Cardiac muscle cell (in vitro differentiated cells and primary cell): ENCODE data around the gene L2HGDH. TPM values are rescaled to one million over a fixed set of nuclear protein-coding genes. Genes with fewer than 3 reads are reported as not detected.

Source experiments
- DNase-seq, 2 donors: peaks; one replicate each; pipeline versions ENCODE4 v3.0.0 to v3.0.0-alpha.2; 2010 to 2017; ENCODE audit warnings: low read depth in 1 of 2, low spot score in 1 of 2
- H3K27ac ChIP-seq: fragments of 200-600 bp; sonication (generic); 2 replicates; pipeline ENCODE4 v1.5.1; 2016
- H3K27me3 ChIP-seq: fragments of 200-600 bp; sonication (generic); 2 replicates; pipeline ENCODE4 v1.6.0; 2016; ENCODE audit warnings: control low read depth
- H3K36me3 ChIP-seq: fragments of 200-600 bp; sonication (generic); 2 replicates; pipeline ENCODE4 v1.5.1; 2016; ENCODE audit warnings: control low read depth
- H3K4me1 ChIP-seq: fragments of 200-600 bp; sonication (generic); 2 replicates; pipeline ENCODE4 v1.8.1; 2017; ENCODE audit warnings: low read depth, mild to moderate bottlenecking, mixed run types
- H3K4me3 ChIP-seq: fragments of 200-600 bp; sonication (generic); 2 replicates; pipeline ENCODE4 v1.5.1; 2016; ENCODE audit warnings: mild to moderate bottlenecking
- H3K9me3 ChIP-seq: fragments of 200-600 bp; sonication (generic); 2 replicates; pipeline ENCODE4 v1.5.1; 2017; ENCODE audit warnings: low read depth, mild to moderate bottlenecking, control low read depth
- polyA plus RNA-seq: library from polyadenylated mRNA; unstranded; fragments of >200 nt; fragmentation: Nextera tagmentation; extraction: Ambion mirVana; gene quantifications from 2 replicates; pipeline ENCODE4 v1.2.1, GENCODE V29; 2016
- total RNA-seq: library from RNA; depleted of rRNA; stranded (reverse); fragments of >200 nt; gene quantifications from 2 replicates; pipeline ENCODE4 v1.2.3, GENCODE V29; 2016
- TF ChIP-seq, protein P1 (sequence below): IDR thresholded peaks from 2 replicates; pipeline ENCODE4 v1.5.1; 2012; ENCODE audit warnings: low read depth, mild to moderate bottlenecking, low read length

Gene L2HGDH
- total and polyA plus RNA-seq, 2 experiments from 2014 or later: 9.4 to 13.8 TPM

DNA sequence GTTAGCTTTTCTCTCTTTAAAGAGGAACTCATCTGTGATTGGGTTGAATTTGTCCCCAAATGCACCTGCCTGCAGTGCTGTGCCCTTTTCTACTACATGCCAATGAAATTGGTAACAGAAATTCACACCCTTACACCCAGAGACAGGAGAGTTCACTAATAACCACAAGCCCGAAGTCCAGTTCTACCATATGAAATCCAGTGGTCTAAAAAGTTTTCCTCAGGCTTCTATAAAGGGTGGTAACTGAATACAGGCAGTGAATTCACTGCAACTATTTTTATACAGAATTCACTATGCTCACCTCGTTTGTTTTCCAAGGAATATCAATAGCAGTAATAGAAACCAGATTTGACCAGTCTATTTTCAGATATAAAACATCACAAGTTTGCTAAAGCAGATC, 49.2 kb downstream of the L2HGDH start:
- peaks cover 14% of the 10 kb centered on the region for H3K4me1 ChIP-seq
- H3K36me3 ChIP-seq: no peaks in the 10 kb centered on the region
- TF ChIP-seq, protein P1, sequence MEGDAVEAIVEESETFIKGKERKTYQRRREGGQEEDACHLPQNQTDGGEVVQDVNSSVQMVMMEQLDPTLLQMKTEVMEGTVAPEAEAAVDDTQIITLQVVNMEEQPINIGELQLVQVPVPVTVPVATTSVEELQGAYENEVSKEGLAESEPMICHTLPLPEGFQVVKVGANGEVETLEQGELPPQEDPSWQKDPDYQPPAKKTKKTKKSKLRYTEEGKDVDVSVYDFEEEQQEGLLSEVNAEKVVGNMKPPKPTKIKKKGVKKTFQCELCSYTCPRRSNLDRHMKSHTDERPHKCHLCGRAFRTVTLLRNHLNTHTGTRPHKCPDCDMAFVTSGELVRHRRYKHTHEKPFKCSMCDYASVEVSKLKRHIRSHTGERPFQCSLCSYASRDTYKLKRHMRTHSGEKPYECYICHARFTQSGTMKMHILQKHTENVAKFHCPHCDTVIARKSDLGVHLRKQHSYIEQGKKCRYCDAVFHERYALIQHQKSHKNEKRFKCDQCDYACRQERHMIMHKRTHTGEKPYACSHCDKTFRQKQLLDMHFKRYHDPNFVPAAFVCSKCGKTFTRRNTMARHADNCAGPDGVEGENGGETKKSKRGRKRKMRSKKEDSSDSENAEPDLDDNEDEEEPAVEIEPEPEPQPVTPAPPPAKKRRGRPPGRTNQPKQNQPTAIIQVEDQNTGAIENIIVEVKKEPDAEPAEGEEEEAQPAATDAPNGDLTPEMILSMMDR: no peak
- no peaks in the 10 kb centered on the region for H3K9me3 ChIP-seq
- peak overlapping the region; percentile 86 for H3K27ac ChIP-seq
- H3K4me3 ChIP-seq: no peak overlapping the region
- no peaks in the 10 kb centered on the region for H3K27me3 ChIP-seq
- no peak for DNase-seq

DNA sequence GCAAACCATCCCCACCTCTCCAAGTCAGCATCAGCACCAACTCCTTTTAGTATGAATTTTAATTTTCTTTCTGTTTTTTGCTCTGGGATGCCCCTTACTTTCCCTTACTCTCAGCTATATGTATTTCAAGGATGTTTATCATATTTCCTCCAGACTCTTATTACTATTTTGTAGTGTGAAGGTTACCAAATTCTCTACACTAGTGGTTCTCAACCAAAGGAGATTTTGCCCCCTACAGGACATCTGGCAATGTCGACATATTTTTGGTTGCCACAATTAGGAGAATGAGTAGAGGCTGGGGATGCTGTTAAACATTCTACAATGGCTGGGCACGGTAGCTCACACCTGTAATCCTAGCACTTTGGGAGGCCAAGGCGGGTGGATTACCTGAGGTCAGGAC, 51.5 kb downstream of the L2HGDH start:
- peak; percentile 17 to 68 for DNase-seq
- no peaks in the 10 kb centered on the region for H3K9me3 ChIP-seq
- TF ChIP-seq, protein P1: peak; percentile 65

DNA sequence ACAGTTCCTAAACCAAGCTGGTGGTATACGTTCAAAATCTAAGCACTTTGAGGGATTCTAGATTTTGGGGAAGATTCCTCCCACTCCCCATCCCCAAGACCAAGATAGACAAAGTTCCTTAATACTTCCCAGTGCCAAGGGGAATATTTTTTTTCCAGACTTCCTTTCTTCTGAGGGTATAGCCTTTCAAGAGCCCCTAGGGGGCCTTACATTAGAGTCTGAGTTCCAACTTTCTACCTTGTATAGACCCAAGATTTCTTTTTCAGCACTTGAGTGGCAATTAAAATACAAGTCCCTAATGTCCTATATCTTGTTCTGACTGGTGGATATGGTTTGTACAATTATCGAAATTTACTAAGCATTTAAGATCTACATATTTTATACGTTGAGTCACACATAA, 52.0 kb downstream of the L2HGDH start:
- Histone ChIP-seq H3K27ac (no peak overlapping the region), H3K36me3 (no peaks in the 10 kb centered on the region), H3K27me3 (no peaks in the 10 kb centered on the region), H3K4me3 (no peak overlapping the region), H3K9me3 (no peaks in the 10 kb centered on the region), H3K4me1 (peaks cover 14% of the 10 kb centered on the region)
- TF ChIP-seq, protein P1: no peak
- DNase-seq: no peak

More for the DNA sequence above, 51.5 kb downstream of the L2HGDH start:
- H3K27ac ChIP-seq: no peak overlapping the region
- no peaks in the 10 kb centered on the region for H3K36me3 ChIP-seq
- H3K4me3 ChIP-seq: no peak overlapping the region
- peaks cover 14% of the 10 kb centered on the region for H3K4me1 ChIP-seq
- H3K27me3 ChIP-seq: no peaks in the 10 kb centered on the region

DNA sequence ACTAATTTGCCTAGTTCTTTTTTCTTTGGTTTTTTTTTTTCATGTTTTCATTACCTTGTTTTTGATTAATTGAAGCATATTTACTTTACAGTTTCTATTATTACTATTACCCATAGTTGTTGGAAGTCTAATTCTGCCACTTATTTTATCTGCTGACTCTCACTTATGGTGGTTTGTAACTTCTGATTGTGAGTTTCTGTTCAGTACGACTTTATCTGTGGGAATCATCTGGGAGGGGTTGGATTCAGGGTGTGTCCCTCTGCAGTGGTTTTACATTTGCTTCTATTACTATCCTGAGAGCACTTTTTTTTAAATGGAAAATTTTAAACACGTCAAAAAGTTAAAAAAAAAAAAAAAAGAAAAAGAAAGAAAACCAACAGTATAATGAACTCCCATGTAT, 54.3 kb downstream of the L2HGDH start:
- H3K36me3 ChIP-seq: no peaks in the 10 kb centered on the region
- TF ChIP-seq, protein P1: no peak
- no peak overlapping the region for H3K4me3 ChIP-seq
- peaks cover 3% of the 10 kb centered on the region for H3K4me1 ChIP-seq
- H3K9me3 ChIP-seq: no peaks in the 10 kb centered on the region
- H3K27me3 ChIP-seq: no peaks in the 10 kb centered on the region
- H3K27ac ChIP-seq: no peak overlapping the region
- no peak for DNase-seq

DNA sequence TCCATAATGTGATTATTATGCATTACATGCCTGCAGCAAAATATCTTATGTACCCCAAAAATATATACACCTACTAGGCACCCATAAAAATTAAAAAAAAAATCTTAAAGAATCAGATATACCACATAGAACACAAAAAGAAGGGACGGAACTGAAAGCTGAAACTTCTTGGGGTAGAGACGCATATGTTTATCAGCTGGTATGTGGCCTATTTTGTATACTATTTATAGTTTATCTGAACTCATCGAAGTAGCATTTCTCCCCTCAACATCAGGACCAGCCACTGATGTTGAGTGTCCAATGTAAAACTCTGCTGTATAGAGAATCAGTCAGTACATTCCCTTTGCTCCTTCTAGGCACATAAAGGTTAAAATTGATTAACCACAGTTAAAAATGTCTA, 57.8 kb downstream of the L2HGDH start:
- no peak overlapping the region for H3K4me3 ChIP-seq
- no peaks in the 10 kb centered on the region for H3K9me3 ChIP-seq
- no peaks in the 10 kb centered on the region for H3K27me3 ChIP-seq
- no peak for DNase-seq
- no peaks in the 10 kb centered on the region for H3K4me1 ChIP-seq
- H3K36me3 ChIP-seq: no peaks in the 10 kb centered on the region
- TF ChIP-seq, protein P1: no peak
- no peak overlapping the region for H3K27ac ChIP-seq
